DND-41 (cell line): ENCODE data around the gene ZFP91.

Experiments
- EZH2 ChIP-seq: IDR thresholded peaks from 3 replicates; pipeline ENCODE4 v1.6.1; 2012; ENCODE audit warnings: borderline replicate concordance, low read depth, mild to moderate bottlenecking, moderate library complexity, low read length, inconsistent platforms; ENCODE audit not compliant: severe bottlenecking
- TF ChIP-seq, protein P1 (sequence below): IDR thresholded peaks from 2 replicates; pipeline ENCODE4 v1.5.1; 2012; ENCODE audit warnings: borderline replicate concordance, low read length, moderate library complexity, mild to moderate bottlenecking; ENCODE audit not compliant: poor library complexity, severe bottlenecking; ENCODE audit errors: extremely low read depth

DNA sequence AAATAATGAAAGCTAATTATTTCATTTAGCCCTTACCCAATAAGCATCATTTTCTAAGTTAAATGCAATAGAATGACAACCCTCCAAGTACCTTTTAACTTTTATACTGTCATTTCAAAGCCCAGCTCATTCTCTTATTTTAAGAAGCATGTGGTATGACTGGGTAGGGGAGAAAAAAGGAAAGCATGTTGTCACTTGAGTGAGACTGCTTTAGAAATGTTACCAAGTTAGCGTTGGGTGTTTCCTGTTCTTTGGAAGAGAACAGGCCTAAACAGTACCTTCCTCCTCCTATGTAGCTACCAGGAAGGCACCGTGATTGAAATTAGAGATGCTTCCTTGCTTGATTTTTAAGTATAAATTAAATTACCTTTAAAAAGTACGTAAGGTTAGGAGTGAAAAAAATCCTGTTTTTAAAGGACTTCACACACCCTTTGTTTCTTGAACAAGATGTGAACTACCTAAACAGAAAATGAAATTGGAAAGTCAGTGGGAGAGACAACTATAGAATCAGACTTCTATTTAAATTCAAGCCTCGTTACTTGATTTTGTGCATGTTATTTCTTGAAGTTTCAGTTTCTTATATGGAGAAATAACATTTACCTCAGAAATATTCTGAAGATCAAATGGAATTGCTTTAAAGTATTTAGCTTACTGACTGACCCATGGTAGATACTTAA is 42.9 kb downstream of the ZFP91 start:
- TF ChIP-seq, protein P1, sequence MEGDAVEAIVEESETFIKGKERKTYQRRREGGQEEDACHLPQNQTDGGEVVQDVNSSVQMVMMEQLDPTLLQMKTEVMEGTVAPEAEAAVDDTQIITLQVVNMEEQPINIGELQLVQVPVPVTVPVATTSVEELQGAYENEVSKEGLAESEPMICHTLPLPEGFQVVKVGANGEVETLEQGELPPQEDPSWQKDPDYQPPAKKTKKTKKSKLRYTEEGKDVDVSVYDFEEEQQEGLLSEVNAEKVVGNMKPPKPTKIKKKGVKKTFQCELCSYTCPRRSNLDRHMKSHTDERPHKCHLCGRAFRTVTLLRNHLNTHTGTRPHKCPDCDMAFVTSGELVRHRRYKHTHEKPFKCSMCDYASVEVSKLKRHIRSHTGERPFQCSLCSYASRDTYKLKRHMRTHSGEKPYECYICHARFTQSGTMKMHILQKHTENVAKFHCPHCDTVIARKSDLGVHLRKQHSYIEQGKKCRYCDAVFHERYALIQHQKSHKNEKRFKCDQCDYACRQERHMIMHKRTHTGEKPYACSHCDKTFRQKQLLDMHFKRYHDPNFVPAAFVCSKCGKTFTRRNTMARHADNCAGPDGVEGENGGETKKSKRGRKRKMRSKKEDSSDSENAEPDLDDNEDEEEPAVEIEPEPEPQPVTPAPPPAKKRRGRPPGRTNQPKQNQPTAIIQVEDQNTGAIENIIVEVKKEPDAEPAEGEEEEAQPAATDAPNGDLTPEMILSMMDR, result no peak
- TF ChIP-seq EZH2, result no peak
